Hepatocyte (in vitro differentiated cells): ENCODE measurements around the gene SMPX.

Experiments
- EZH2 ChIP-seq: fragments of 200-600 bp; sonication (generic); IDR thresholded peaks from 2 replicates; pipeline ENCODE4 v1.6.1; 2016; ENCODE audit warnings: antibody characterized with exemption, mild to moderate bottlenecking, borderline replicate concordance
- TF ChIP-seq, protein P1 (sequence below): fragments of 200-600 bp; sonication (generic); IDR thresholded peaks from 2 replicates; pipeline ENCODE4 v1.5.1; 2016; ENCODE audit warnings: antibody characterized with exemption, mild to moderate bottlenecking; ENCODE audit not compliant: poor library complexity

DNA sequence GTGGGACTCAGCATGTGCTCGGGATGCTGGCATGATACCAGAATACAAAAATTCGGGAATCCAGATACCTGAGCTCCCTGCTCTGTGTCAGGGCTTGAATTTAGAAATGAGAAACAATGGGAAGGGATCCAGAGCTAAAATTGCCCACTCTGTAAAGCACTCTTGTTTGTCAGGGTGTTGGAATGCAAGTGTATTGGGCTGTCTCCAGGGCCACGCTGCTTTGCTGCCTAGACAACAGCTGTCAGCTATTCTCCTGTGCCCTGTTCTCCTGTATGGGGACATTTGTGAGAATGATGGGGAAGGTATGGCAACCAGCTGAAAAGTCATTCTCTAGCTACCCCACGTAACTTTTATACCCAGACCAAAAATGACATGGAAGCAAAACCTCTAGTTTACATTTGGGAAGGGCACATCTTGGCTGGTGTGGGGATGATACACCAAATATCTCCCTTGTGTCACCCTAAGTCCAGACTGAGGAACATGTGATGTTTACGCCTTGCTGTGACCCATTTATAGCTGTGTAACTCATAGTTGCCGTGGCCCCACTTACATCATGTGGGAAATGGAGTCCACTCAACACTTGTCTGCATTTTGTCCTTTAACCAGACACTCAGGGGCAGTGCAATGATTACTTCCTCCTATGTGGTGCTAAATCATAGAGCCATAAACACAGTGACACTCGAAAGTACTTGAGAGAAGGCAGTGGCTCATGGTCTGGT, 46.6 kb downstream of the SMPX start:
- TF ChIP-seq, protein P1, sequence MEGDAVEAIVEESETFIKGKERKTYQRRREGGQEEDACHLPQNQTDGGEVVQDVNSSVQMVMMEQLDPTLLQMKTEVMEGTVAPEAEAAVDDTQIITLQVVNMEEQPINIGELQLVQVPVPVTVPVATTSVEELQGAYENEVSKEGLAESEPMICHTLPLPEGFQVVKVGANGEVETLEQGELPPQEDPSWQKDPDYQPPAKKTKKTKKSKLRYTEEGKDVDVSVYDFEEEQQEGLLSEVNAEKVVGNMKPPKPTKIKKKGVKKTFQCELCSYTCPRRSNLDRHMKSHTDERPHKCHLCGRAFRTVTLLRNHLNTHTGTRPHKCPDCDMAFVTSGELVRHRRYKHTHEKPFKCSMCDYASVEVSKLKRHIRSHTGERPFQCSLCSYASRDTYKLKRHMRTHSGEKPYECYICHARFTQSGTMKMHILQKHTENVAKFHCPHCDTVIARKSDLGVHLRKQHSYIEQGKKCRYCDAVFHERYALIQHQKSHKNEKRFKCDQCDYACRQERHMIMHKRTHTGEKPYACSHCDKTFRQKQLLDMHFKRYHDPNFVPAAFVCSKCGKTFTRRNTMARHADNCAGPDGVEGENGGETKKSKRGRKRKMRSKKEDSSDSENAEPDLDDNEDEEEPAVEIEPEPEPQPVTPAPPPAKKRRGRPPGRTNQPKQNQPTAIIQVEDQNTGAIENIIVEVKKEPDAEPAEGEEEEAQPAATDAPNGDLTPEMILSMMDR, result no peak
- no peak for TF ChIP-seq EZH2
